Mucosa of descending colon (tissue), 3 donors: ENCODE results near the gene SREBF2. TPM values are rescaled to one million over a fixed set of nuclear protein-coding genes. Genes with fewer than 3 reads are reported as not detected.
A peak's percentile ranks its signal among the peaks of the same experiment; 100 is the strongest.

ENCODE experiments used
- ATAC-seq: fragments of 200-7000 bp; cut with Tn5 transposase; one replicate; pipeline ENCODE4 v1.9.1; 2020; ENCODE audit warnings: mild to moderate bottlenecking, moderate library complexity
- DNase-seq, 3 donors: peaks; one replicate each; pipeline ENCODE4 v3.0.0-alpha.2; 2020
- H3K36me3 ChIP-seq: fragments of 200-600 bp; one replicate; pipeline ENCODE4 v1.8.0; 2021; ENCODE audit warnings: low read depth, mild to moderate bottlenecking
- H3K4me1 ChIP-seq: fragments of 200-600 bp; one replicate; pipeline ENCODE4 v1.8.0; 2021; ENCODE audit warnings: low read depth, mild to moderate bottlenecking
- H3K4me3 ChIP-seq: fragments of 200-600 bp; one replicate; pipeline ENCODE4 v1.8.0; 2021; ENCODE audit warnings: mild to moderate bottlenecking
- H3K9me3 ChIP-seq: fragments of 200-600 bp; one replicate; pipeline ENCODE4 v1.8.0; 2021; ENCODE audit warnings: mild to moderate bottlenecking
- CTCF ChIP-seq: fragments of 200-600 bp; IDR thresholded peaks from one replicate; pipeline ENCODE4 v1.8.0; 2022; ENCODE audit warnings: antibody characterized with exemption, mild to moderate bottlenecking
- intact Hi-C, 2 donors: fragments of 100-400 bp; cut with DNase I in 1 of 2; cut with micrococcal nuclease in 1 of 2; formaldehyde crosslinking; loops; one replicate each; pipeline versions ENCODE4 v1.11.0 to v1.11.1; 2022; cut with DNase I, micrococcal nuclease
- total RNA-seq, 3 donors: library from RNA; stranded (reverse); fragmentation: NEBNext Ultra II Directional in 2 of 3; extraction: Animal tissue kit (Norgen Biotek cat#: 25700) in 2 of 3; gene quantifications; one replicate each; pipeline versions ENCODE4 v1.2.1 to v1.2.4, GENCODE V29; 2021 to 2023
- donor health status: DM: no; HTN: no; CAD: no; lungs with moderate emphysema.
- donor health status: DM: no; HTN: no; CAD: no.
- donor health status: DM: no; HTN: yes; CAD: no.

Gene SREBF2
- total RNA-seq, 3 donors from 2014 or later, result 139 to 254 (median 169) TPM

- peak; percentile 4 for ATAC-seq
- TF ChIP-seq CTCF, result no peak
- Histone ChIP-seq H3K36me3 (peaks cover 4% of the 10 kb centered on the region), H3K9me3 (no peaks in the 10 kb centered on the region), H3K4me3 (no peak overlapping the region), H3K4me1 (peaks cover 21% of the 10 kb centered on the region)
- intact Hi-C loops, result no loop called here
- peak in 1 of 3 donors; percentile 46 for DNase-seq
These were observed 74.8 kb downstream of the SREBF2 start for GRCh38 chr22:41907436-41908401.

GRCh38 chr22:41908411-41909309 lies 75.8 kb downstream of the SREBF2 start:
- TF ChIP-seq CTCF, result no peak
- H3K4me3 ChIP-seq, result no peak overlapping the region
- ATAC-seq, result peak; percentile 18
- intact Hi-C loops, result no loop called here
- no peaks in the 10 kb centered on the region for H3K9me3 ChIP-seq
- H3K36me3 ChIP-seq, result peaks cover 4% of the 10 kb centered on the region
- DNase-seq, result peak in 1 of 3 donors; percentile 57
- peaks cover 21% of the 10 kb centered on the region for H3K4me1 ChIP-seq

GRCh38 chr22:41909310-41910049 lies 76.6 kb downstream of the SREBF2 start:
- TF ChIP-seq CTCF, result no peak
- Histone ChIP-seq H3K4me1 (peaks cover 21% of the 10 kb centered on the region), H3K4me3 (no peak overlapping the region), H3K9me3 (no peaks in the 10 kb centered on the region), H3K36me3 (peaks cover 4% of the 10 kb centered on the region)
- intact Hi-C loops, result no loop called here
- no peak for DNase-seq
- peak; percentile 1 for ATAC-seq

GRCh38 chr22:41910050-41911000 lies 77.4 kb downstream of the SREBF2 start:
- H3K4me3 ChIP-seq, result no peak overlapping the region
- no peak for TF ChIP-seq CTCF
- H3K36me3 ChIP-seq, result peaks cover 3% of the 10 kb centered on the region
- no peaks in the 10 kb centered on the region for H3K9me3 ChIP-seq
- intact Hi-C loops, result no loop called here
- H3K4me1 ChIP-seq, result peaks cover 26% of the 10 kb centered on the region
- DNase-seq (peak in 1 of 3 donors; percentile 55), ATAC-seq (peak; percentile 35)
